HG02970 (cell line): ENCODE results near the gene VPS13D.

Experiments used
- ATAC-seq: cut with Tn5 transposase; IDR thresholded peaks from one replicate; pipeline ENCODE4 v1.9.1; 2021; ENCODE audit warnings: mild to moderate bottlenecking, moderate library complexity, moderate number of reproducible peaks; ENCODE audit not compliant: unreplicated experiment, low FRiP score

Gene VPS13D

DNA sequence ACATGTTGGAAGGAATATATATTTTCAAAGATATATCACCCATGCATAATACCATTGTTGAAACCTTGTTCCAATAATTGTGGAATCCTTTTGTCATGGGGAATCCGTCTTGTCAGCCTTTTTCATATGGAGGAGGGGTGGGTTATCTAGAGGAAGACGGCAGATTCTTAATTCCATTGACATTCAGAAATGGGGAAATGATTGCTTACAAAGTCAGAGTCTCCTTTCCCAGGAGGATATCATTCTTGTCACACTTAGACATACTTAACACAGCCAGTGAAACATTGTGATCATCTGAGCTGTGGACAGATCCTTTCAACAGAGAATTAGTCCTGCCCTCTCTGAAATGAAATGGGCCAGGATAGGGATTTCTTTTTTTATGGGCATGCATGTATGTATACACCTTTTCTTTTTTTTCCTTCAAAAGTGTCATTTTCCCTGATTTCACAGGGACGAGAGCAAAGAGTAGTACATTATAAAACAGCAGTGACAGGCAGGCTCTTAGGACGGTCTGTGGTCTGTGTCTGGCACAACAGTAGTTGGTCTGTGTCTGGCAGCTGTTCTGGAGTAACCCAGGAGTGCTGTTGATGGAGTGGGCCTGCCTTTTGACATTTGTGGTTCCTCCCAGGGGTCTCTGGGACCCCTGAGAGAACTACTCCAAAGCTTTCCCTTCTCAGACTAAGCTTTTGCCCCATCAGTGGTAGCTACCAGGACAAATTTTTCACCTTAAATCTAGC lies 50.1 kb downstream of the VPS13D start:
- no peak for ATAC-seq

DNA sequence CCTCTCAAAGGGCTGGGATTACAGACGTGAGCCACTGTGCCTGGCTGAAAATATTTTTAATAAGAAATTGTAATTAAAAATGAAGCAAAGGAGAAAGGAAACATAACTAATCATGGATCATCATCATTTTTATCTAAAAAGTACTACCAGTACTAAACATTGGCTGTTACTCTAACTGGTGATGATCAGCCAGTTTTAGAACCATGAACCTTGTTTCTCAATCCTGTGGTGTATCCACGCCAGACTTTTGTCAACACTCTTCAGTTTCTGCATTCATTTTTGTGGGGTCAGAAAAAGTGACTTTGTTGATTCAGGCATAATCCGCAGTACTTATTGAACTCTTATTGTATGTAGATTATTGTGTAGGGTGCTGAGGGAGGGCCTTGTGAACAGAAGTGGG lies 52.3 kb downstream of the VPS13D start:
- no peak for ATAC-seq

DNA sequence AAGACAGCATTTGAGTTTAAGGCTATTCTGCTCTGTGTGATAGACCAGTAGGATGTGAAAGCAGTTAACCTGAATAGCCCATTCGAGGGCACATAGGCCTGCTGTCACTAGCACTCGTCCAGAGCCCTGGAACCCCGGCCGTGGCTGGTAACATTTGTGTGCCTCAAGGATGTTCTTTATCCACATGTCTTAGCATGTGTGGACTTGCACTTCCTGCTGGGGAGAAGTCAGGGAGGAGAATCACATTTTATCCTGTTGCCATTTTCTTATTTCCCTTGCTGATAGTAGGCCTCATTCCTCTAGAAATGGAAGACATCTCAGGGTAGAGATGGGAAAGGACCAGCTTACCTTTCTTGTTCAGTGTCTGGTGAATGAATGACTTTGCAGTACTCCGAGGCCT lies 54.7 kb downstream of the VPS13D start:
- no peak for ATAC-seq

DNA sequence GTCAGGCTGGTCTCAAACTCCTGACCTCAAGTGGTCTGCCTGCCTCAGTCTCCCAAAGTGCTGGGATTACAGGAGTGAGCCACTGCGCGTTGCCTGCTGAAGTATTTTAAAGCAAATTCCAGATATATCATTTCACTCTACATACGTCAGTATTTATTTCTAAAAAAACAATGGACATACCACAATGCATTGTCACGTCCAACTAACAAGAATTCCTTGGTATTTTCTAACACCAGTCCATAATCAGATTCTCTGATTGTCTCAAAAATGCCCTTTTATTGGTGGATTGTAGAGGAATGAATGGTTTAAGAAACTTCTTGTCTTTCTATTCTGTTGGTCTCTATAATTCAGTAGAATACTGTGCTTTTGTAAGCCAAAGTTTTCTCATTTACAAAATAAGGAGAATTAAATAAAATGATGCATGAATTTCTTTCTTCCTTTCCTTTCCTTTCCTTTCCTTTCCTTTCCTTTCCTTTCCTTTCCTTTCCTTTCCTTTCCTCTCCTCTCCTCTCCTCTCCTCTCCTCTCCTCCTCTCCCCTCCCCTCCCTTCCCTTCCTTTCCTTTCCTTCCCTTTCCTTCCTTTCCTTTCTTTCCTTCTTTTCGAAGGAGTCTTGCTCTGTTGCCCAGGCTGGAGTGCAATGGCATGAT lies 55.8 kb downstream of the VPS13D start:
- no peak for ATAC-seq

DNA sequence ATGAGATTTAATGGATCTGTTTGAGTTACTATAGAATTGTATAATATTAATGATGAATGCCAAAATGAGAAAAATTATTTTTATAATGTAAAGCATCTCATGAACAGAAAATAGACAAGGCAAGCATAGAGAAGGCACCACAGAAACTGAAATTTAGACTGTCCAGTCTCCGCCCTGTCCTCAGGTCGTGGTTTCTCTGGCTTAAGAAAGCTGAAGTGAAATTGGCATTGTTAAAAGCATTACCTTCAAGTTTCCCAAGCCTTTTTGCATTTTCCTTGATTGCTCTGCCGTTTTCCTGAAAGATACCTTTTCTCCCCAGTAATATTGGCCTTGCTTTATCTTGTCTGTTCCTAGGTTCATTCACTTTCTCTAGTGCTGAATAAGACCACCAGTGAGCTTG lies 58.0 kb downstream of the VPS13D start:
- ATAC-seq = no peak

DNA sequence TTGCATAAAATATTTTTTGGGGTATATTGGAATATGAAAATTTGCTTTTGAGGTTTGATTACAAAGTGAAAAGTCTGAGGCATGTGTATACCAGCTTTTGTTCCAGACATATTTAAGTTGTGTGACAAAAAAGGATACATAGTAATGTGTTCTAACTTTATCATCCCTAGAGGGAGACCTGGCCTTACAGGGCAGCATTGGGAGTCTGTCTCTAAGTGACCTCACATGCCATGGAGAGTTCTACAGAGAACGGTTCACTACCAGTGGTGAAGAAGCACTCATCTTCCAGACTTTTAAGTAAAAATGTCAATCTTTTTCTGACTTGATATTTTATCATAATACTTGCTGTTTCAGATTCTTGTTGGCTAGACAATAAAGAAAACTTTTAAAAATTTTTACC lies 61.0 kb downstream of the VPS13D start:
- ATAC-seq = no peak

DNA sequence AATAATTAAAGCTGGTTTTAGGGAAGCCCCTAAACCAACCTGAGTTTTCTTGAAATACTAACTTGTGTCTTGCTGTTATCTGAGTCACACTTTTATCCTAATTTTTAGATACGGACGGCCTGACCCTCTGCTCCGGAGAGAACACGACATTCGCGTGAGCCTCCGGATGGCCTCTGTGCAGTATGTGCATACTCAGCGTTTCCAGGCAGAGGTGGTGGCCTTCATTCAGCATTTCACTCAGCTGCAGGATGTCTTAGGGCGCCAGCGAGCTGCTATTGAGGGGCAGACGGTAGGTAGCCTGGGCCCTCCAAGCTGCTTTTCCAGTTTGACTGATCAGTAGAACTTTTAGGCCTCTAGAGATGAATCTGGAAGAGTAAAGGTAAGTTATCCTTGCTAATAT lies 63.6 kb downstream of the VPS13D start:
- no peak for ATAC-seq

DNA sequence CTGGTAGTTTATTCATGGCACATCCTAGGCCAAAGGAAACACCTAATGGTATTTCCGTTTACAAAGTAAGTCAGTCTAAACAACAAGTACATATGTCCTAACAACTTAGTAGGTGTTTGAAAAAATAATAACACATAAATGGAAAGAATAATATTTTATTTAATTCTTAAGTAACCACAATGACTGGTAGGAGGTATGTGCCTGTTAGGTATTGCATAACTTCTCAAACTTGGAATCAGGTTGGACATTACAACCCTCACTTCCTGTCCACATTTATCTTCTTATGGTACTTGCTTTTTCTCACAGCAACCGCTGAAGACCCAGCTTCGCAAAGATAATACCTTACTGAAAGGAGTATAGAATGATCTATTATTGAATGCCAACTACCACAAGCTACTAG lies 64.2 kb downstream of the VPS13D start:
- ATAC-seq = no peak

DNA sequence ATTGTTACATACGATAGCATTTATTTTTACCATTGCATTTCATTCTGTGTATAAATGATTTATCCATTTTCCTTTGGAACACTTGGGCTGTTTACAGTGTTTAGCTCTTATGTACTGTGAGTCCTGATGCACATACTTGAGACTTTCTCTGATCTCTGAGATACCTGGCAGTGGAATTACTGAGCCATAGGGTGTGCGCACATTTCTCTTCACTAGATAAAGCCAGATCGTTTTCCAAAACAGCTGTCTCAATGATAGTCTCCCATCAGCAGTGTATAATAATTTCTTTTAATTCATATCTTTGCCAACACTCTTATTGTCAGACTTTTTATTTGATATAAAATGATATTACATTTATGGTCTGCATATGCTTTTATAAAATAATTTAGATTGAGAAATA lies 66.2 kb downstream of the VPS13D start:
- ATAC-seq = no peak

DNA sequence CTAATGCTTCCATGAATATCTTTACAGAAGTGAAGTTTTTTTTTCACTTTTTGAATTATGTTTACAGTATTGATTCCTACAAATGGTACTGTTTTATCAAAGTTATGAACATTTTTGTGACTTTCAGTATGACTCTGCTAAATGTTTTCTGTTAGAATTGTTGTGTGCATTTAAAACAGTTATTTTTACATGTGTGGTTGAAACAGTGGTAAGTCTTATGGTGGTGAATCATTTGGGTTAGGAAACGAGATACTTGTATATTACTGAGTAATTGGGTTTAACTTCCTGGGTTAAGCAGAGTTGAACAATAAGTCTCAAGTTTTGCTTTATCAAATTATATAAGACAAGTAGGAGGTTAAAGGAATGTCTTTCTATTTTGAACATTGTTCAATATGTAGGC lies 66.8 kb downstream of the VPS13D start:
- ATAC-seq = no peak

DNA sequence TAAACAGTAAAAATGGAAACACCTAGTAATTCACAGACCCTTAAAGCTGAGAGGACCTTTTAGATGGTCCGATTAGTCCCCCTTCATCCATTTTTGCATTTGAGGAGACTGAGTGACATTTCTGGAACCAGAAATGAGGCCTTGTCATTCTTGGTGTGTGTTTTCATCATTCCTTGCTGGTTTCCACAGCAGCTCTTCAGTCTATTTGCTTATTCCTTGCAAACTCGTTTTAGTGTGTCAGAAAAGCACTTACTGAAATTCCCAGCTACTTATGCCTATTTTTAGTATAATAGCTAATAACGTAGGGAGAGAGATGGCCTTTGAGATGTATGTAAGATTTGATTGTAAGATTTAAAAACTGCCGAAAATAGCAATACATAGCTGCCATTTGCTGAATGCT lies 70.9 kb downstream of the VPS13D start:
- ATAC-seq = no peak

DNA sequence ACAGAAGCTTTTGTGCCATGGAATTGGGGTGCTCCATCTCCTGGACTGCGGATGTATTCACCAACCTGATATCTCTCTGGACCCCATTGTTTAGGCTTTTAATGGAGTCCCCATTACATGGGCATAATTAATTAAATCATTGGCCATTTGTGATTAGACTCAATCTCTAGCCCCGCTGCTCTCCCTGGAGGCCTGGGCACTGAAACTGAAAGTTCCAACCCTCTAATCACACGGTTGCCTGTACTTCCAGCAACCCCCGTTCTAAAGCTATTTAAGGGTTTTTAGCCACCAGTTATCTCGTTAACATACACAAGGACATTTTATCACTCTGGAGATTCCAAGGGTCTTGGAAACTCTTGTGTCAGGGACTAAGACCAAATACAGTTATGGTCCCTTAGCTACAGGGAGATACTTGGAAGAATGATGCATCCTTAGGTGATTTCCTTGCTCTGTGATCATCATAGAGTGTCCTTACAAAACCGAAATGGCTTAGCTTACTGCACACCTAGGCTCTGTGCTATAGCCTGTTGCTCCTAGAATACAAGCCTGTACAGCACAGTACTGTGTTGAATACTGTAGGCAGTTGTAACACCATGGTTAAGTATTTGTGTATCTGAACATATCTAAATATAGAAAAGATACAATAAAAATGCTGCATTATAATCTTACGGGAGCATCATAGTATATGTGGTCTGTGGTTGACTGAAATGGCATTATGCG lies 71.8 kb downstream of the VPS13D start:
- no peak for ATAC-seq

DNA sequence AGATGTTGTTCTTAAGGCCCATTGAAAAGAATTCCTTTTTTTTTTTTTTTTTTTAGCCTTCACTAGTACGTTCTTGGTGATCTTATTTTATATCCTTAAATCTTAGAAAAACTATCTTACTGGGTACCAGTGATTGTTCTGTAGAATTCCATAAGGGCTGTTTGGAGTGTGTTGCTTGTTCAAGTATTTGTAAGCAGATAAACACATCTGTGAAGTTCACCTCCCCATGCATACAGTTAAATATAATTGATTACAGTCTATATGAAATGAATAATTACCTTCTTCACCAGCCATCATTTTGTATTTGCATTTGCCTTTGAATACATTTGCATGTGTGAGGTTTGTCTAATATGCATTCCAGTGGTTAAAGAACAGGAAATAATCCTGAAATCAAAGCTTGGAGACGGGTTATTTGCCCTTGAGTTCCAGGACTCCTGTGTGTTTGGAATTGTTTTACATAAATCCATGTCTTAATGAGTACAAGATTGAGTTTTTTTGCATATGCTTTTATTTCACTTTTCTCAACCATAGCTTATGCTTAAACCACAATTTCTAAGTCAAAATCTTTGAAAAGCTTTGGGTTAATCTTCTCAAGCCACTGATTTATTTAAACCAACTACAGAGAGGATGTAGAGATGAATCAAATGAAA lies 73.1 kb downstream of the VPS13D start:
- no peak for ATAC-seq

DNA sequence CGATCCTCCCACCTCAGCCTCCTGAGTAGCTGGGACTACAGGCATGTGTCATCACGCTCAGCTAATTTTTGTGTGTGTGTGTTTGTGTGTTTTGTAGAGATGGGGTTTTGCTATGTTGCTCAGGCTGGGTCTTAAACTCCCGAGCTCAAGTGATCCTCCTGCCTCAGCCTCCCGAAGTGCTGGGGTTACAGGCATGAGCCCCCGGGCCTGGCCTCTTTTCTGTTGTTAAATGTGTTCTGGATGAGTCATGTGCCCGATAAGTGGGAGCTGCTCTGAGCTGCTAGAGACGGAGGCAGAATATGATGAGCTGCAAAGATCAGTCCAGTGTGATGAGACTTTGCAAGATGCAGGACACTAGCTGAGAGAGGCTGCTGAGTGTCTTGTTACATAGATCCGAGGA lies 75.5 kb downstream of the VPS13D start:
- no peak for ATAC-seq

DNA sequence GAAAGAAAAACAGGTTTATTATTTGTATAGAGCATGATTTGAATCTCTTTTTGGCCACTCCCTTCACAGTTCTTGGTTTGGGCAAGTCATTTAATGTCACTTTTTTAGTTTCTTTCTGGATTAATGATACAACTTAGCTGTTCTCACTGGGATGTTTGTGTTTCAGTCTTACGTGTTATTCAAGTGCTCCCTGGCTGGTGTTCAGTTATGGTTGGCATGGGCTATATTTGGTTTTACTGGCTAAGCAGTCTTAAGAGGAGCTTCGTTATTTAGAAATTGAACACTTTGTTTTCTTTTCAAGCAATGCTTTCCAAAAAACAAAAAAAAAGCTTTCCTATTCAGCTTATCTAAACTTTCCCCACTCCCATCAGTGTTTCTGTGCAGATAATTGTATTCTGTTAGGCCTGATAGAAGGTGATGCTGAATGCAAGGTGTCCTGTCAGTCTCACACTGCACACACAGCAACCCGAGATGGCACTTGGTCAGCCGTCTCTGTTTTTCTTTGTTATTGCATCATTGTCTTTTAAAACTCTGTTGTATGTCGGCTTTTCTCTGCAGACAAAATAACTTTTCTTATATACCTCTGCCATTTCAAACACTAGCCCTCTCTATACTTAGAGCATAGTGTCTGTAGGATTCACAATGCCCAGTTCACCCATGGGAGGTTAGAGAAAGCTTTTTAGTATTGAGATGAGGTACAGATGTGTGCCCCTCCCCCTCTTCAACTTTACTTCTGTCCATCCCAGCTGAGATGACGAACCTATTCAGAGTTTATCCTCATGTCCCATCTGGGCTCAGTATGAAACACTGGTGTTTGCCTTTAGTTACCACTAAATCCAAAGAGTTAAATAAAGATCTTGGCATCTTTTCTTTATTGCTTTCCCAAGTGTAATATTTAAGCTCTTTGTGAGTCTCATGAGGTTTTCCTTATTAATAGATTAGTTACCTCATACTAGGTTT lies 80.2 kb downstream of the VPS13D start:
- ATAC-seq = no peak

DNA sequence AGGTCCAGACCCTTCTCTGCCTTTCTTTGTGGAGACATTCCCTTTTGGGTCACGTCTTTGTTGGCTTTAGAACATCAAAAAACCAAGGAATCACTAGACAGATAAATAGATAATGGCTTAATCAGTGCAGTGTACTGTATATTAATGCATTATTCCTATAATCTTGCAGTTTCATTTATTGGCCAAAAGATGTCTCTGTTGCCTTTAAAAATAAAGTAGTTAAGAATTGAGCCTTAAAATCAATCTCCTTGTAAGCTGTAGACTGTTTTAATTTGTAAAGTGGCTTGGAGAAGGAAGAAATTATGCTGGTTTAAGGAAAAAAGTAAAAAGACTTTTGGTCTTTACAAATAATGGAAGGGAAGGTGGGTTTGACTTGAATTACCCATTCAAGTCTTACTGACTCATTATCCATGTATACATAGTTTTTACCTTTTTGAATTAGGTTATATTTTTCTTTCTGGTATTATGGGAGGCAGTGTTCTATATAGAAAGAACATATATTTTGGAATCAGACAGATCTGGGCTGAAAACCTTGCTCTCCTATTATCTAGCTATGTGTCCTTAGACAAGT lies 84.6 kb downstream of the VPS13D start:
- no peak for ATAC-seq

DNA sequence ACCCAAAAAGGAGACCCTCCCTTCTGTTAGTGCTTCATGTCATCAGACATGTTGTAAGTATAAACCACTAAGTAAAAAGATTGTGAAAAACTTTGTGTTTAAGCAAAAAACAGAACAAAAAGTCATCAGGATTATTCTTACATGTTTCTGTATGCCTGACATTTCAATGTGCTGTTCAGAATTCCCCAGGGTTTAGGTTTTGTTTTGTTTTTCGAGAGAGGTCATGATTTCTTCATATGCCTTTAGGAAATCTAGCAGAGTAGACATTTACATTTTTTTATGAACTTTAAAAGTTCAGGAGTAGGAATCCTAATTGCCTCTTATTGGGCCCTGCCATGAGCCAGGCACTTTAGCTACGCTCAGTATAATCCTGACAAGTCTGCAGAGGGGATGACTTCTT lies 85.3 kb downstream of the VPS13D start:
- ATAC-seq = no peak

DNA sequence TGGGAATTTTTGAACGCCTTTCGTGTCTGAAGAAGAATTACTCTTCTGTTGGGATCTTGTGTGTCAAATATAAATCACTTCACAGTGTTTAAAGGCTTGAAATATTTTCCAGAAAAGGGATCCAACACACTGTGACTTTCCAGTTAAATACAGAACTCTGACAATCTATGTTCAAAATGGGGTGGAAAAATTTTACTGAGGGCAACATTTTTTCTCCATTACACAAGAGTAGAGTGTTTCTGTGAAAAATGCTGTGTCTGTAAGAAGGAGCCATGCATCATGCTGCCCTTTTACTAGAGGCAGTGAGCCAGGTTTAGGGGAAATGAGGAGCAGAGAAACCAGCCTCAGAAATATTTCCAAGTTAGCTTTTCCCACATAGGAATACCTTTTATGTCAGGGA lies 86.5 kb downstream of the VPS13D start:
- no peak for ATAC-seq

DNA sequence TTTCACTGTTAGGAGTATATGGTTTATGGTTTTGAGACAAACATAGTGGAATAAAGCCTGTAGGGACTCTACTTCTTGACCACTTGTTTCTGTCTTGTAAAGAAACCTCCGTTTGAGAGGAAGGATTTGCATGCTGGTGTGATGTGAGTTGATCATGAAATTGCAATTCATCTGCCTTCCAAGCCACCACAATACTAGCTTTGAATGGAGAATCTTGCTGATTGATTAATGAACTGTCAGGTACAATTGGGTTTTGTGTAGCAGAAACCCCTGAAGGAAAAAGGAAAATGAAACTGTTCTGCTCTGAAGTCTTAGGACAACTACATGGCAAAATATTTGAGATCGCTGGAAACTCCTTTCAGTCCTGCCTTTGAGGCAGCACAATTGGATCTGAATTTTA lies 90.7 kb downstream of the VPS13D start:
- ATAC-seq = no peak

DNA sequence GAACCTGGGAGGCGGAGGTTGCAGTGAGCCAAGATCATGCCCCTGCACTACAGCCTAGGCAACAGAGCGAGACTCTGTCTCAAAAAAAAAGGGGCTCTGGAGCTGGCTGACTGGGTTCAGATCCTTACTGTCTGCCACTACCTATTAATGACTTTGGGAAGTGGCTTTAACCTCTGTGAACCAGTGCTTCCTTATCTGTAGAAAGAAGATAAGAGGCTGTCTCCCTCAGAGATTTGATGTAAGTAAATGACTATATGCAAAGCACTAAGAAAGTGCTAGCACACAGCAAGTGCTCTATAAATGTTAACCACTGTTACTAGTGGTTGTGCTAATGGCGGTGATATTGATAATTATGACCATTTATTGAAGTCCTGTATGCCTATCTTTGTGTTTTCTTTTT lies 94.6 kb downstream of the VPS13D start:
- ATAC-seq = no peak
